H9 (cell line): ENCODE results near the gene ATP6V0A4. TPM values are rescaled to one million over a fixed set of nuclear protein-coding genes. Genes with fewer than 3 reads are reported as not detected.

ENCODE experiments used
- DNase-seq: peaks from one replicate; pipeline ENCODE4 v3.0.0-alpha.2; 2017
- H2AFZ ChIP-seq: one replicate; pipeline ENCODE4 v1.6.1; 2013; ENCODE audit warnings: mild to moderate bottlenecking, low read length, control low read depth, moderate library complexity
- H2AK5ac ChIP-seq: 2 replicates; pipeline ENCODE4 v1.6.1; 2013; ENCODE audit warnings: low read length, control low read depth, mixed read lengths; ENCODE audit not compliant: insufficient read length
- H2BK120ac ChIP-seq: one replicate; pipeline ENCODE4 v1.6.1; 2013; ENCODE audit warnings: low read depth, mild to moderate bottlenecking, low read length, control low read depth, inconsistent platforms; ENCODE audit not compliant: poor library complexity, severe bottlenecking
- H2BK12ac ChIP-seq: 2 replicates; pipeline ENCODE4 v1.6.1; 2013; ENCODE audit warnings: low read length, control low read depth, mixed read lengths, low read depth; ENCODE audit not compliant: insufficient read length
- H2BK15ac ChIP-seq: 2 replicates; pipeline ENCODE4 v1.6.1; 2013; ENCODE audit warnings: low read depth, low read length, control low read depth
- H2BK20ac ChIP-seq: one replicate; pipeline ENCODE4 v1.6.1; 2013; ENCODE audit warnings: low read depth, mild to moderate bottlenecking, low read length, control low read depth, inconsistent platforms; ENCODE audit not compliant: poor library complexity, severe bottlenecking
- H2BK5ac ChIP-seq: 2 replicates; pipeline ENCODE4 v1.6.1; 2013; ENCODE audit warnings: low read length, control low read depth, mixed read lengths; ENCODE audit not compliant: insufficient read length
- H3K14ac ChIP-seq: 2 replicates; pipeline ENCODE4 v1.6.1; 2013; ENCODE audit warnings: low read length, control low read depth; ENCODE audit not compliant: insufficient read depth
- H3K18ac ChIP-seq: 2 replicates; pipeline ENCODE4 v1.6.1; 2013; ENCODE audit warnings: low read depth, mild to moderate bottlenecking, mixed read lengths, low read length, control low read depth; ENCODE audit not compliant: insufficient read length
- H3K23ac ChIP-seq: 2 replicates; pipeline ENCODE4 v1.6.1; 2013; ENCODE audit warnings: low read length, control low read depth, mixed read lengths, low read depth; ENCODE audit not compliant: insufficient read length
- H3K23me2 ChIP-seq: 2 replicates; pipeline ENCODE4 v1.6.1; 2013; ENCODE audit warnings: low read depth, mild to moderate bottlenecking, mixed read lengths, low read length, control low read depth; ENCODE audit not compliant: insufficient read length, poor library complexity, severe bottlenecking
- H3K27ac ChIP-seq: 2 replicates; pipeline ENCODE4 v1.5.1; 2013; ENCODE audit warnings: low read length, control low read depth, mixed read lengths, low read depth; ENCODE audit not compliant: insufficient read length
- H3K27me3 ChIP-seq: 2 replicates; pipeline ENCODE4 v1.6.1; 2013; ENCODE audit warnings: low read length, control low read depth, inconsistent platforms; ENCODE audit not compliant: insufficient read depth
- H3K4ac ChIP-seq: 2 replicates; pipeline ENCODE4 v1.6.1; 2013; ENCODE audit warnings: low read depth, mild to moderate bottlenecking, control low read depth, inconsistent platforms, low read length, moderate library complexity
- H3K4me1 ChIP-seq: 2 replicates; pipeline ENCODE4 v1.6.1; 2013; ENCODE audit warnings: low read length, control low read depth, inconsistent platforms; ENCODE audit not compliant: insufficient read depth
- H3K4me2 ChIP-seq: 2 replicates; pipeline ENCODE4 v1.6.1; 2013; ENCODE audit warnings: low read length, control low read depth, mixed read lengths; ENCODE audit not compliant: insufficient read length, insufficient read depth
- H3K56ac ChIP-seq: 2 replicates; pipeline ENCODE4 v1.6.1; 2013; ENCODE audit warnings: low read depth, mild to moderate bottlenecking, mixed read lengths, low read length, control low read depth; ENCODE audit not compliant: insufficient read length
- H3K79me1 ChIP-seq: 2 replicates; pipeline ENCODE4 v1.6.1; 2013; ENCODE audit warnings: low read depth, mild to moderate bottlenecking, moderate library complexity, low read length, control low read depth, inconsistent platforms; ENCODE audit not compliant: insufficient read depth, poor library complexity, severe bottlenecking
- H3K79me2 ChIP-seq: 2 replicates; pipeline ENCODE4 v1.6.1; 2013; ENCODE audit warnings: low read length, control low read depth, inconsistent platforms; ENCODE audit not compliant: insufficient read depth
- H3K9ac ChIP-seq: 2 replicates; pipeline ENCODE4 v1.6.1; 2013; ENCODE audit warnings: low read length, control low read depth, mixed read lengths; ENCODE audit not compliant: insufficient read length; ENCODE audit errors: extremely low read depth
- H3K9me3 ChIP-seq: one replicate; pipeline ENCODE4 v1.6.1; 2013; ENCODE audit warnings: low read depth, low read length, inconsistent platforms; ENCODE audit not compliant: control insufficient read depth
- H3T11ph ChIP-seq: one replicate; pipeline ENCODE4 v1.6.1; 2013; ENCODE audit warnings: mild to moderate bottlenecking, low read length, control low read depth, inconsistent platforms
- H4K20me1 ChIP-seq: one replicate; pipeline ENCODE4 v1.6.1; 2013; ENCODE audit not compliant: control insufficient read depth, insufficient read length, insufficient read depth
- H4K5ac ChIP-seq: 2 replicates; pipeline ENCODE4 v1.6.1; 2013; ENCODE audit warnings: low read depth, mild to moderate bottlenecking, mixed read lengths, low read length, control low read depth; ENCODE audit not compliant: insufficient read length
- H4K8ac ChIP-seq: replicated peaks from 2 replicates; pipeline ENCODE4 v1.6.1; 2013; ENCODE audit warnings: low read length, control low read depth, mixed read lengths, low read depth; ENCODE audit not compliant: insufficient read length
- H4K91ac ChIP-seq: 2 replicates; pipeline ENCODE4 v1.6.1; 2013; ENCODE audit warnings: low read depth, mild to moderate bottlenecking, moderate library complexity, mixed read lengths, low read length, control low read depth; ENCODE audit not compliant: insufficient read length
- H3K27ac Mint-ChIP-seq, 3 experiments: 2 replicates in 2 of 3; 3 replicates in 1 of 3; pipeline ENCODE4 v1.8.0; 2020 to 2021; ENCODE audit warnings: mixed read lengths in 3 of 3, mild to moderate bottlenecking in 1 of 3, moderate library complexity in 1 of 3
- H3K27me3 Mint-ChIP-seq: 2 replicates; pipeline ENCODE4 v1.8.0; 2021; ENCODE audit warnings: low read depth, mild to moderate bottlenecking, moderate library complexity, mixed read lengths
- H3K36me3 Mint-ChIP-seq, 3 experiments: 2 replicates in 2 of 3; 3 replicates in 1 of 3; pipeline ENCODE4 v1.8.0; 2020 to 2021; ENCODE audit warnings: low read depth in 3 of 3, mixed read lengths in 3 of 3; ENCODE audit not compliant: insufficient read depth in 1 of 3
- H3K4me1 Mint-ChIP-seq, 2 experiments: 2 replicates each; pipeline ENCODE4 v1.8.0; 2020; ENCODE audit warnings: mixed read lengths in 2 of 2
- H3K4me3 Mint-ChIP-seq, 2 experiments: 2 replicates in 1 of 2; 3 replicates in 1 of 2; pipeline ENCODE4 v1.8.0; 2020 to 2021; ENCODE audit warnings: mild to moderate bottlenecking in 2 of 2, mixed read lengths in 2 of 2, moderate library complexity in 1 of 2
- H3K9me3 Mint-ChIP-seq, 2 experiments: 2 replicates in 1 of 2; 3 replicates in 1 of 2; pipeline ENCODE4 v1.8.0; 2020; ENCODE audit warnings: mild to moderate bottlenecking in 2 of 2, mixed read lengths in 2 of 2, moderate library complexity in 1 of 2
- WGBS: extraction: QIAGEN DNeasy Blood & Tissue Kit; methylation state at CpG from one replicate; pipeline ENCODE4 v1.1.7; 2013; ENCODE audit warnings: missing lambda C conversion rate, low lambda C conversion rate, mixed read lengths; ENCODE audit not compliant: insufficient read length; ENCODE audit errors: extremely low coverage; 5-methylcytosine and 5-hydroxymethylcytosine counted together
- total RNA-seq: library from RNA; stranded (reverse); gene quantifications from 2 replicates; pipeline ENCODE4 v1.2.1, GENCODE V29; 2021
- TF ChIP-seq, protein P1 (sequence below): fragments of 200-600 bp; sonication (generic); conservative IDR thresholded peaks from 3 replicates; pipeline ENCODE4 v1.8.0; 2021; ENCODE audit warnings: antibody characterized with exemption, mild to moderate bottlenecking

The ATP6V0A4 gene
- total RNA-seq, 1 experiment from 2014 or later, result 0.79 TPM

DNA sequence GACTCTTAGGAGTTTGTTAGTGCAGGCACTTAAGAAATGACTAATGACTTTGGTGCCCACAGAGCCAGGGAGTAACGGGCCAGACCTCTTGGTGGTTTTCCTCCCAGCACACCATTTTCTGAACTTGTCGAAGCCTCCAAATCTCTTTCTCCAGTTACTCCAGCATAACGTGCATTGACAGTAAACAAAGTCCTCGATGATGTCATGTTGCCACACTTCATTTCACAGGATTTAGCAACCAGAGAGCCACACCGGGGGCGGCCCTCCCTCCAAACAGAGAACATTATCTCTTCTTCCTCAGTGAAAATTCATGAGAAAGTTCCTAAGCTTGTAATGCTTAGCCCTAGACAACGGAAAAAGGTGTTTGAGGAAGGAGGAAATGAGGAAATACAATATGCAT lies 92.8 kb downstream of the ATP6V0A4 start:
- Histone ChIP-seq H2AK5ac (no peak overlapping the region), H3K14ac (no peak overlapping the region), H2BK20ac (no peak overlapping the region), H3K27ac (no peak overlapping the region), H4K20me1 (no peaks in the 10 kb centered on the region), H2BK120ac (no peak overlapping the region), H2BK5ac (no peak overlapping the region), H3K4me2 (no peak overlapping the region), H3K4me1 (no peaks in the 10 kb centered on the region; the same call in 1 of the 2 replicates), H3K79me2 (no peaks in the 10 kb centered on the region), H2BK15ac (no peak overlapping the region), H4K91ac (no peak overlapping the region), H3K79me1 (no peaks in the 10 kb centered on the region), H3K9me3 (no peaks in the 10 kb centered on the region), H3T11ph (no peak overlapping the region), H2AFZ (no peak overlapping the region), H3K9ac (no peak overlapping the region), H3K18ac (no peak overlapping the region), H3K56ac (no peak overlapping the region), H2BK12ac (no peak overlapping the region), H4K5ac (no peak overlapping the region), H3K4ac (no peak overlapping the region), H4K8ac (no peak overlapping the region), H3K23me2 (no peaks in the 10 kb centered on the region), H3K23ac (no peak overlapping the region), H3K27me3 (no peaks in the 10 kb centered on the region)
- no peak for DNase-seq
- no peak overlapping the region for H3K27ac Mint-ChIP-seq
- H3K36me3 Mint-ChIP-seq, result no peaks in the 10 kb centered on the region
- no peak overlapping the region for H3K4me3 Mint-ChIP-seq
- H3K4me1 Mint-ChIP-seq, result peaks cover 2 to 4% of the 10 kb centered on the region in 2 experiments
- no CpG with 5 or more reads among the region's 7 CpGs for WGBS
- TF ChIP-seq, protein P1, sequence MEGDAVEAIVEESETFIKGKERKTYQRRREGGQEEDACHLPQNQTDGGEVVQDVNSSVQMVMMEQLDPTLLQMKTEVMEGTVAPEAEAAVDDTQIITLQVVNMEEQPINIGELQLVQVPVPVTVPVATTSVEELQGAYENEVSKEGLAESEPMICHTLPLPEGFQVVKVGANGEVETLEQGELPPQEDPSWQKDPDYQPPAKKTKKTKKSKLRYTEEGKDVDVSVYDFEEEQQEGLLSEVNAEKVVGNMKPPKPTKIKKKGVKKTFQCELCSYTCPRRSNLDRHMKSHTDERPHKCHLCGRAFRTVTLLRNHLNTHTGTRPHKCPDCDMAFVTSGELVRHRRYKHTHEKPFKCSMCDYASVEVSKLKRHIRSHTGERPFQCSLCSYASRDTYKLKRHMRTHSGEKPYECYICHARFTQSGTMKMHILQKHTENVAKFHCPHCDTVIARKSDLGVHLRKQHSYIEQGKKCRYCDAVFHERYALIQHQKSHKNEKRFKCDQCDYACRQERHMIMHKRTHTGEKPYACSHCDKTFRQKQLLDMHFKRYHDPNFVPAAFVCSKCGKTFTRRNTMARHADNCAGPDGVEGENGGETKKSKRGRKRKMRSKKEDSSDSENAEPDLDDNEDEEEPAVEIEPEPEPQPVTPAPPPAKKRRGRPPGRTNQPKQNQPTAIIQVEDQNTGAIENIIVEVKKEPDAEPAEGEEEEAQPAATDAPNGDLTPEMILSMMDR, result no peak
- no peaks in the 10 kb centered on the region for H3K9me3 Mint-ChIP-seq
- no peaks in the 10 kb centered on the region for H3K27me3 Mint-ChIP-seq
